ENCODE measurements around the gene RMND5A.

RMND5A gene

GRCh38 chr2:86815611-86816010 is 95.5 kb downstream of the RMND5A start:
- CTCF ChIA-PET = interaction anchor here (1.1 kb wide), 1 partner anchor 11 kb away, joined by 4 read pairs; no protein-coding TSS in a partner anchor
- POLR2A ChIA-PET = no interaction called here
- no peak for DNase-seq (ENCODE audit: extremely low spot score)
- TF ChIP-seq CTCF (IDR thresholded peaks at IDR 0.05; ENCODE audit: control extremely low read depth, extremely low read depth, low read depth, missing control alignments) = no peak

GRCh38 chr2:86818114-86818801 is 98.2 kb downstream of the RMND5A start:
- no peak for TF ChIP-seq CTCF (IDR thresholded peaks at IDR 0.05; ENCODE audit: control extremely low read depth, extremely low read depth, low read depth, missing control alignments)
- CTCF ChIA-PET = interaction anchor here (0.7 to 1.9 kb wide), 2 partner anchors 10 kb away, joined by 4 to 11 read pairs; no protein-coding TSS in a partner anchor
- POLR2A ChIA-PET = no interaction called here
- DNase-seq (ENCODE audit: extremely low spot score) = no peak

- CTCF ChIA-PET = interaction anchor here (1.9 kb wide), 1 partner anchor 11 kb away, joined by 11 read pairs; no protein-coding TSS in a partner anchor
- POLR2A ChIA-PET = no interaction called here
- no peak for DNase-seq (ENCODE audit: extremely low spot score)
- no peak for TF ChIP-seq CTCF (IDR thresholded peaks at IDR 0.05; ENCODE audit: control extremely low read depth, extremely low read depth, low read depth, missing control alignments)
Measured at GRCh38 chr2:86818957-86819356, 98.9 kb downstream of the RMND5A start.

- no peak for TF ChIP-seq CTCF (IDR thresholded peaks at IDR 0.05; ENCODE audit: control extremely low read depth, extremely low read depth, low read depth, missing control alignments)
- POLR2A ChIA-PET = no interaction called here
- DNase-seq (ENCODE audit: extremely low spot score) = no peak
- CTCF ChIA-PET = interaction anchor here (1.4 kb wide), 1 partner anchor 12 kb away, joined by 5 read pairs; no protein-coding TSS in a partner anchor
Measured at GRCh38 chr2:86821306-86821705, 101.2 kb downstream of the RMND5A start.

GRCh38 chr2:86821842-86822241 is 101.8 kb downstream of the RMND5A start:
- POLR2A ChIA-PET = no interaction called here
- no peak for DNase-seq (ENCODE audit: extremely low spot score)
- CTCF ChIA-PET = interaction anchor here (1.4 kb wide), 1 partner anchor 12 kb away, joined by 5 read pairs; no protein-coding TSS in a partner anchor
- no peak for TF ChIP-seq CTCF (IDR thresholded peaks at IDR 0.05; ENCODE audit: control extremely low read depth, extremely low read depth, low read depth, missing control alignments)

GRCh38 chr2:86822668-86823345 is 102.7 kb downstream of the RMND5A start:
- ChIA-PET CTCF (no interaction called here), POLR2A (no interaction called here)
- DNase-seq (ENCODE audit: extremely low spot score) = no peak
- no peak for TF ChIP-seq CTCF (IDR thresholded peaks at IDR 0.05; ENCODE audit: control extremely low read depth, extremely low read depth, low read depth, missing control alignments)

All from GM10248 (cell line).